Measurements from ENCODE around the gene PDZK1.
"Not testable (repeated sequence)": the region's sequence is repeated elsewhere in the genome, so short reads cannot be mapped to it uniquely, and the experiment has no call there.

Gene PDZK1

GRCh38 chr1:145710291-145711027 is 3.3 kb upstream of the PDZK1 start:
- DNase-seq: no peak

- DNase-seq: no peak
Measured at GRCh38 chr1:145708063-145708462, 895 bp upstream of the PDZK1 start.

- DNase-seq: no peak
Measured at GRCh38 chr1:145706086-145706664, 993 bp downstream of the PDZK1 start.

GRCh38 chr1:145705622-145706021 is 1.5 kb downstream of the PDZK1 start:
- DNase-seq: no peak

- no peak for DNase-seq
Measured at GRCh38 chr1:145702826-145703225, 4.3 kb downstream of the PDZK1 start.

- no peak for DNase-seq
Measured at GRCh38 chr1:145702052-145702451, 5.1 kb downstream of the PDZK1 start.

GRCh38 chr1:145701306-145701862 is 5.8 kb downstream of the PDZK1 start:
- no peak for DNase-seq

- DNase-seq: no peak
Measured at GRCh38 chr1:145696630-145696960, 10.6 kb downstream of the PDZK1 start.

GRCh38 chr1:145695821-145696629 is 11.1 kb downstream of the PDZK1 start:
- no peak for DNase-seq

GRCh38 chr1:145692785-145693443 is 14.3 kb downstream of the PDZK1 start:
- no peak for DNase-seq

GRCh38 chr1:145690587-145691558 is 16.3 kb downstream of the PDZK1 start:
- no peak for DNase-seq

GRCh38 chr1:145689922-145690321 is 17.2 kb downstream of the PDZK1 start:
- no peak for DNase-seq

- DNase-seq: no peak
Measured at GRCh38 chr1:145688924-145689323, 18.2 kb downstream of the PDZK1 start.

- DNase-seq: no peak
Measured at GRCh38 chr1:145688328-145688727, 18.8 kb downstream of the PDZK1 start.

- DNase-seq: not testable (repeated sequence)
Measured at GRCh38 chr1:145686078-145686477, 21.1 kb downstream of the PDZK1 start.

- not testable (repeated sequence) for DNase-seq
Measured at GRCh38 chr1:145684858-145685257, 22.3 kb downstream of the PDZK1 start.

GRCh38 chr1:145673217-145673616 is 34.0 kb downstream of the PDZK1 start:
- not testable (repeated sequence) for DNase-seq

GRCh38 chr1:145670995-145671745 is 36.0 kb downstream of the PDZK1 start:
- not testable (repeated sequence) for DNase-seq

GRCh38 chr1:145665015-145665414 is 42.2 kb downstream of the PDZK1 start:
- not testable (repeated sequence) for DNase-seq

GRCh38 chr1:145662502-145662901 is 44.7 kb downstream of the PDZK1 start:
- not testable (repeated sequence) for DNase-seq
